HepG2 (cell line): Measurements from ENCODE around the gene VARS1. TPM values are rescaled to one million over a fixed set of nuclear protein-coding genes. Genes with fewer than 3 reads are reported as not detected.

ENCODE experiments used
- ESRRA ChIP-seq: sonication (generic); formaldehyde crosslinking; IDR thresholded peaks from 2 replicates; pipeline ENCODE4 v1.5.1; 2020; ENCODE audit warnings: mild to moderate bottlenecking, low read depth, missing genetic modification reagents
- IRF2 ChIP-seq: IDR thresholded peaks from 2 replicates; pipeline ENCODE4 v1.6.1; 2018; ENCODE audit warnings: missing genetic modification reagents, missing compliant biosample characterization
- KLF15 ChIP-seq: sonication (generic); formaldehyde crosslinking; IDR thresholded peaks from 2 replicates; pipeline ENCODE4 v1.8.1; 2023; ENCODE audit warnings: borderline replicate concordance, mild to moderate bottlenecking, inconsistent platforms, missing genetic modification reagents, mixed read lengths
- KMT2A ChIP-seq: sonication (generic); formaldehyde crosslinking; IDR thresholded peaks from 2 replicates; pipeline ENCODE4 v1.4.0; 2020; ENCODE audit warnings: missing genetic modification reagents
- MAFF ChIP-seq: IDR thresholded peaks from 2 replicates; pipeline ENCODE4 v1.6.1; 2011; ENCODE audit warnings: low read depth, low read length, improper control_type of control experiment
- MXD3 ChIP-seq: IDR thresholded peaks from 2 replicates; pipeline ENCODE4 v1.6.1; 2016; ENCODE audit warnings: mild to moderate bottlenecking, missing biosample characterization, missing genetic modification reagents
- NFYC ChIP-seq: IDR thresholded peaks from 2 replicates; pipeline ENCODE4 v1.6.1; 2016; ENCODE audit warnings: missing genetic modification reagents, missing compliant biosample characterization
- NONO ChIP-seq, 2 experiments: fragments of 450-650 bp in 1 of 2; sonication (generic) in 1 of 2; formaldehyde crosslinking in 1 of 2; IDR thresholded peaks in 1 of 2; conservative IDR thresholded peaks in 1 of 2; 2 replicates each; pipeline versions ENCODE4 v1.6.1 to v1.8.0; 2017 to 2022; ENCODE audit warnings: mild to moderate bottlenecking in 1 of 2, missing genetic modification reagents in 1 of 2, moderate library complexity in 1 of 2
- RBM22 ChIP-seq: fragments of 200-400 bp; formaldehyde crosslinking; optimal IDR thresholded peaks from 2 replicates; pipeline ENCODE3; 2017; ENCODE audit warnings: mild to moderate bottlenecking, low read length, moderate library complexity
- SMAD3 ChIP-seq: sonication (generic); formaldehyde crosslinking; IDR thresholded peaks from 2 replicates; pipeline ENCODE4 v1.4.0; 2020; ENCODE audit warnings: missing genetic modification reagents
- TCF7L2 ChIP-seq: IDR thresholded peaks from 2 replicates; pipeline ENCODE4 v1.6.1; 2011; ENCODE audit warnings: mild to moderate bottlenecking, low read depth, low read length, moderate library complexity
- YY1 ChIP-seq: IDR thresholded peaks from 2 replicates; pipeline ENCODE4 v1.6.1; 2011; ENCODE audit warnings: low read length, low read depth, moderate library complexity, mild to moderate bottlenecking; ENCODE audit not compliant: insufficient read depth, insufficient replicate concordance
- ZNF33A ChIP-seq: sonication (generic); formaldehyde crosslinking; IDR thresholded peaks from 2 replicates; pipeline ENCODE4 v1.5.1; 2020; ENCODE audit warnings: missing genetic modification reagents, mild to moderate bottlenecking, moderate library complexity, borderline replicate concordance
- ZNF496 ChIP-seq: sonication (generic); formaldehyde crosslinking; IDR thresholded peaks from 2 replicates; pipeline ENCODE4 v1.8.1; 2023; ENCODE audit warnings: mild to moderate bottlenecking, moderate library complexity, missing genetic modification reagents; ENCODE audit not compliant: insufficient replicate concordance
- ZNF782 ChIP-seq: sonication (generic); formaldehyde crosslinking; IDR thresholded peaks from 2 replicates; pipeline ENCODE4 v1.4.0; 2020; ENCODE audit warnings: missing genetic modification reagents, mild to moderate bottlenecking, borderline replicate concordance
- polyA plus RNA-seq, 8 experiments: library from polyadenylated mRNA; depleted of rRNA in 3 of 8; stranded (reverse) in 7 of 8; unstranded in 1 of 8; fragments of >200 nt; fragmentation: Illumina TruSeq in 4 of 8; extraction: Trizol in 4 of 8; gene quantifications; 2 replicates each; pipeline versions ENCODE4 v1.2.1 to v1.2.3, GENCODE V29; 2011 to 2016; ENCODE audit warnings: low read depth in 4 of 8, missing spikeins in 1 of 8, mixed read lengths in 1 of 8; ENCODE audit not compliant: insufficient read depth in 1 of 8
- total RNA-seq, 5 experiments: library from RNA; depleted of rRNA; stranded (reverse); fragments of >200 nt; fragmentation: Illumina TruSeq; extraction: Trizol; gene quantifications; 2 replicates each; pipeline ENCODE4 v1.2.3, GENCODE V29; 2016; ENCODE audit warnings: low read depth in 1 of 5
- TF ChIP-seq, protein P1 (sequence below): conservative IDR thresholded peaks from 2 replicates; pipeline ENCODE4 v1.6.1; 2018; ENCODE audit warnings: missing genetic modification reagents
- TF ChIP-seq, protein P2 (sequence below): sonication (generic); formaldehyde crosslinking; IDR thresholded peaks from 2 replicates; pipeline ENCODE4 v1.4.0; 2020; ENCODE audit warnings: missing genetic modification reagents
- TF ChIP-seq, protein P3 (sequence below): sonication (generic); formaldehyde crosslinking; IDR thresholded peaks from 2 replicates; pipeline ENCODE4 v1.4.0; 2020; ENCODE audit warnings: missing genetic modification reagents
- TF ChIP-seq, protein P4 (sequence below): sonication (generic); formaldehyde crosslinking; IDR thresholded peaks from 2 replicates; pipeline ENCODE4 v1.5.1; 2020; ENCODE audit warnings: mild to moderate bottlenecking, moderate library complexity, missing genetic modification reagents

The VARS1 gene
- total and polyA plus RNA-seq, 2 of the 13 experiments (the other 11 are each of a cell fraction or from before 2014, with no cell fraction given), result 14.7 to 56.1 TPM

GRCh38 chr6:31765910-31766794 lies 29.4 kb downstream of the VARS1 start (continued):
- TF ChIP-seq, protein P1, sequence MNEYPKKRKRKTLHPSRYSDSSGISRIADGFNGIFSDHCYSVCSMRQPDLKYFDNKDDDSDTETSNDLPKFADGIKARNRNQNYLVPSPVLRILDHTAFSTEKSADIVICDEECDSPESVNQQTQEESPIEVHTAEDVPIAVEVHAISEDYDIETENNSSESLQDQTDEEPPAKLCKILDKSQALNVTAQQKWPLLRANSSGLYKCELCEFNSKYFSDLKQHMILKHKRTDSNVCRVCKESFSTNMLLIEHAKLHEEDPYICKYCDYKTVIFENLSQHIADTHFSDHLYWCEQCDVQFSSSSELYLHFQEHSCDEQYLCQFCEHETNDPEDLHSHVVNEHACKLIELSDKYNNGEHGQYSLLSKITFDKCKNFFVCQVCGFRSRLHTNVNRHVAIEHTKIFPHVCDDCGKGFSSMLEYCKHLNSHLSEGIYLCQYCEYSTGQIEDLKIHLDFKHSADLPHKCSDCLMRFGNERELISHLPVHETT (CRISPR knock-in tag), result no peak
- TF ChIP-seq SMAD3 (CRISPR knock-in tag) (no peak), YY1 (no peak), KMT2A (CRISPR knock-in tag) (0 out of 2 replicates have a peak, but pooled peaks have one; percentile 18), NFYC (peak; percentile 75), ZNF496 (CRISPR knock-in tag) (no peak), ZNF782 (CRISPR knock-in tag) (peak; percentile 84; the same call in 1 of the 2 replicates), MXD3 (CRISPR knock-in tag) (peak; percentile 74; the same call in 1 of the 2 replicates), KLF15 (CRISPR knock-in tag) (0 out of 2 replicates have a peak, but pooled peaks have one; percentile 51), TCF7L2 (no peak), IRF2 (CRISPR knock-in tag) (no peak; the same call in 1 of the 2 replicates), ZNF33A (CRISPR knock-in tag) (no peak), RBM22 (no peak), MAFF (no peak), ESRRA (CRISPR knock-in tag) (peak; percentile 46; the same call in 1 of the 2 replicates), NONO (IDR thresholded peaks at IDR 0.05) (no peak), NONO (CRISPR knock-in tag; conservative IDR thresholded peaks at IDR 0.05) (0 out of 2 replicates have a peak, but pooled peaks have one; percentile 23)
- TF ChIP-seq, protein P2, sequence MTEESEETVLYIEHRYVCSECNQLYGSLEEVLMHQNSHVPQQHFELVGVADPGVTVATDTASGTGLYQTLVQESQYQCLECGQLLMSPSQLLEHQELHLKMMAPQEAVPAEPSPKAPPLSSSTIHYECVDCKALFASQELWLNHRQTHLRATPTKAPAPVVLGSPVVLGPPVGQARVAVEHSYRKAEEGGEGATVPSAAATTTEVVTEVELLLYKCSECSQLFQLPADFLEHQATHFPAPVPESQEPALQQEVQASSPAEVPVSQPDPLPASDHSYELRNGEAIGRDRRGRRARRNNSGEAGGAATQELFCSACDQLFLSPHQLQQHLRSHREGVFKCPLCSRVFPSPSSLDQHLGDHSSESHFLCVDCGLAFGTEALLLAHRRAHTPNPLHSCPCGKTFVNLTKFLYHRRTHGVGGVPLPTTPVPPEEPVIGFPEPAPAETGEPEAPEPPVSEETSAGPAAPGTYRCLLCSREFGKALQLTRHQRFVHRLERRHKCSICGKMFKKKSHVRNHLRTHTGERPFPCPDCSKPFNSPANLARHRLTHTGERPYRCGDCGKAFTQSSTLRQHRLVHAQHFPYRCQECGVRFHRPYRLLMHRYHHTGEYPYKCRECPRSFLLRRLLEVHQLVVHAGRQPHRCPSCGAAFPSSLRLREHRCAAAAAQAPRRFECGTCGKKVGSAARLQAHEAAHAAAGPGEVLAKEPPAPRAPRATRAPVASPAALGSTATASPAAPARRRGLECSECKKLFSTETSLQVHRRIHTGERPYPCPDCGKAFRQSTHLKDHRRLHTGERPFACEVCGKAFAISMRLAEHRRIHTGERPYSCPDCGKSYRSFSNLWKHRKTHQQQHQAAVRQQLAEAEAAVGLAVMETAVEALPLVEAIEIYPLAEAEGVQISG, result peak; percentile 39; the same call in 1 of the 2 replicates
- TF ChIP-seq, protein P3, sequence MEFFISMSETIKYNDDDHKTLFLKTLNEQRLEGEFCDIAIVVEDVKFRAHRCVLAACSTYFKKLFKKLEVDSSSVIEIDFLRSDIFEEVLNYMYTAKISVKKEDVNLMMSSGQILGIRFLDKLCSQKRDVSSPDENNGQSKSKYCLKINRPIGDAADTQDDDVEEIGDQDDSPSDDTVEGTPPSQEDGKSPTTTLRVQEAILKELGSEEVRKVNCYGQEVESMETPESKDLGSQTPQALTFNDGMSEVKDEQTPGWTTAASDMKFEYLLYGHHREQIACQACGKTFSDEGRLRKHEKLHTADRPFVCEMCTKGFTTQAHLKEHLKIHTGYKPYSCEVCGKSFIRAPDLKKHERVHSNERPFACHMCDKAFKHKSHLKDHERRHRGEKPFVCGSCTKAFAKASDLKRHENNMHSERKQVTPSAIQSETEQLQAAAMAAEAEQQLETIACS, result no peak
- TF ChIP-seq, protein P4, sequence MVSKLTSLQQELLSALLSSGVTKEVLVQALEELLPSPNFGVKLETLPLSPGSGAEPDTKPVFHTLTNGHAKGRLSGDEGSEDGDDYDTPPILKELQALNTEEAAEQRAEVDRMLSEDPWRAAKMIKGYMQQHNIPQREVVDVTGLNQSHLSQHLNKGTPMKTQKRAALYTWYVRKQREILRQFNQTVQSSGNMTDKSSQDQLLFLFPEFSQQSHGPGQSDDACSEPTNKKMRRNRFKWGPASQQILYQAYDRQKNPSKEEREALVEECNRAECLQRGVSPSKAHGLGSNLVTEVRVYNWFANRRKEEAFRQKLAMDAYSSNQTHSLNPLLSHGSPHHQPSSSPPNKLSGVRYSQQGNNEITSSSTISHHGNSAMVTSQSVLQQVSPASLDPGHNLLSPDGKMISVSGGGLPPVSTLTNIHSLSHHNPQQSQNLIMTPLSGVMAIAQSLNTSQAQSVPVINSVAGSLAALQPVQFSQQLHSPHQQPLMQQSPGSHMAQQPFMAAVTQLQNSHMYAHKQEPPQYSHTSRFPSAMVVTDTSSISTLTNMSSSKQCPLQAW (CRISPR knock-in tag), result peak; percentile 33; the same call in 1 of the 2 replicates
